GM23338 (cell line): ENCODE data around the gene CDKAL1.

ENCODE experiments used
- CREB1 ChIP-seq: fragments of 250-450 bp; sonication (Bioruptor Pico); IDR thresholded peaks from 2 replicates; pipeline ENCODE4 v1.5.0; 2020; ENCODE audit warnings: low read depth, mild to moderate bottlenecking, moderate library complexity
- EZH2 ChIP-seq: fragments of 200-600 bp; sonication (generic); IDR thresholded peaks from one replicate; pipeline ENCODE4 v1.8.0; 2017; ENCODE audit warnings: antibody characterized with exemption, mild to moderate bottlenecking, low read depth; ENCODE audit not compliant: unreplicated experiment
- EZH2phosphoT487 ChIP-seq: fragments of 200-600 bp; sonication (generic); IDR thresholded peaks from one replicate; pipeline ENCODE4 v1.8.1; 2018; ENCODE audit warnings: antibody characterized with exemption; ENCODE audit not compliant: unreplicated experiment
- JUNB ChIP-seq: IDR thresholded peaks from one replicate; pipeline ENCODE4 v1.6.1; 2016; ENCODE audit warnings: antibody characterized with exemption; ENCODE audit not compliant: unreplicated experiment
- NANOG ChIP-seq: IDR thresholded peaks from 2 replicates; pipeline ENCODE4 v1.6.1; 2016; ENCODE audit warnings: antibody characterized with exemption, borderline replicate concordance
- POLR2AphosphoS5 ChIP-seq: IDR thresholded peaks from 2 replicates; pipeline ENCODE4 v1.6.1; 2016; ENCODE audit warnings: antibody characterized with exemption, low read depth
- STAT1 ChIP-seq: IDR thresholded peaks from one replicate; pipeline ENCODE4 v1.6.1; 2016; ENCODE audit warnings: antibody characterized with exemption; ENCODE audit not compliant: unreplicated experiment
- ZNF331 ChIP-seq: fragments of 250-450 bp; sonication (Bioruptor Pico); IDR thresholded peaks from 2 replicates; pipeline ENCODE4 v1.5.0; 2020; ENCODE audit warnings: low read depth, mild to moderate bottlenecking, moderate library complexity
- TF ChIP-seq, protein P1 (sequence below), 2 experiments: fragments of 200-600 bp in 1 of 2; sonication (generic) in 1 of 2; conservative IDR thresholded peaks; 2 replicates each; pipeline versions ENCODE4 v1.5.1 to v1.6.1; 2016 to 2017; ENCODE audit warnings: antibody characterized with exemption in 2 of 2, low read depth in 2 of 2, mild to moderate bottlenecking in 2 of 2, moderate library complexity in 1 of 2
- TF ChIP-seq, protein P2 (sequence below): IDR thresholded peaks from one replicate; pipeline ENCODE4 v1.6.1; 2018; ENCODE audit warnings: antibody characterized with exemption; ENCODE audit not compliant: unreplicated experiment
- TF ChIP-seq, protein P3 (sequence below): fragments of 250-450 bp; sonication (Bioruptor Pico); IDR thresholded peaks from 2 replicates; pipeline ENCODE4 v1.5.0; 2020; ENCODE audit warnings: mild to moderate bottlenecking, moderate library complexity
- TF ChIP-seq, protein P4 (sequence below): IDR thresholded peaks from 2 replicates; pipeline ENCODE4 v1.6.1; 2016; ENCODE audit warnings: antibody characterized with exemption

DNA sequence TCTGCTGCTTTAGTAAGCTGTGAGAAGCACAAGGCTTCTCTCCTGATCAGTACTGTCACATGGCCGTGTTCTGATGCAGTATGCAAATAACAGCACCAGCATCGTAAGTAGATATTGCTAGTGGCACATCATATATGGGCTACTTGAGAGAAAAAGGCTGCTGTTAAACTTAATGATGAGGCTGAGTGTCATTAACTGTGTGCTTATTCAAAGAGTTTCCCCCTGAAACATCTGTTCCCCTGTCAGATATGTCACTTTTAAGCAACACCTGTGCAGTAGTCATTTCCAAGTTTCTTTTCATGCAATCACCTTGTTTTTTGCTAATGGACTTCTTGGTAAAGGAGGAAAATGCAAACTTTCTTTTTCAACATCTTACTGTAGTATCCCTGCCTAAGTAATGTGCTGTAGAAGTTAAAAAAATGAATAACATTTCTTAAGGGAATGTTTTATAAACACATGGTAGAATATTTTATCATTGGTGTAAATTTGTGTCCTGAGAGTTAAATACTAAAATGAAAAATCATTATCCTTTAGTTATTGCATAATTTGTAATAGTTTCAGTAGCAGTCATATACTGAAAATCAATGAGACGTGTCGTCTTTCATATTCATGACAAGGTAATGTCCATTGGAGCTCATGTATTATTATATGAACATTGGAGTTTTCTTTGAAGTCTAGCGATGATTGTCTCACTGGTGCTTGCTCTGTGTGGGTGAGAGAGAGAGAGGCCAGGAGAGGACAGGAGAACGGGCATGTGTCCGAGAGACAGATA, 366.3 kb downstream of the CDKAL1 start:
- TF ChIP-seq, protein P1, sequence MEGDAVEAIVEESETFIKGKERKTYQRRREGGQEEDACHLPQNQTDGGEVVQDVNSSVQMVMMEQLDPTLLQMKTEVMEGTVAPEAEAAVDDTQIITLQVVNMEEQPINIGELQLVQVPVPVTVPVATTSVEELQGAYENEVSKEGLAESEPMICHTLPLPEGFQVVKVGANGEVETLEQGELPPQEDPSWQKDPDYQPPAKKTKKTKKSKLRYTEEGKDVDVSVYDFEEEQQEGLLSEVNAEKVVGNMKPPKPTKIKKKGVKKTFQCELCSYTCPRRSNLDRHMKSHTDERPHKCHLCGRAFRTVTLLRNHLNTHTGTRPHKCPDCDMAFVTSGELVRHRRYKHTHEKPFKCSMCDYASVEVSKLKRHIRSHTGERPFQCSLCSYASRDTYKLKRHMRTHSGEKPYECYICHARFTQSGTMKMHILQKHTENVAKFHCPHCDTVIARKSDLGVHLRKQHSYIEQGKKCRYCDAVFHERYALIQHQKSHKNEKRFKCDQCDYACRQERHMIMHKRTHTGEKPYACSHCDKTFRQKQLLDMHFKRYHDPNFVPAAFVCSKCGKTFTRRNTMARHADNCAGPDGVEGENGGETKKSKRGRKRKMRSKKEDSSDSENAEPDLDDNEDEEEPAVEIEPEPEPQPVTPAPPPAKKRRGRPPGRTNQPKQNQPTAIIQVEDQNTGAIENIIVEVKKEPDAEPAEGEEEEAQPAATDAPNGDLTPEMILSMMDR (conservative IDR thresholded peaks at IDR 0.05; ENCODE audit: low read depth in 2 of 2): no peak
- TF ChIP-seq EZH2phosphoT487 (no peak), ZNF331 (CRISPR knock-in tag) (no peak), POLR2AphosphoS5 (no peak), EZH2 (no peak), CREB1 (CRISPR knock-in tag) (no peak), JUNB (no peak), STAT1 (no peak), NANOG (no peak)
- TF ChIP-seq, protein P2, sequence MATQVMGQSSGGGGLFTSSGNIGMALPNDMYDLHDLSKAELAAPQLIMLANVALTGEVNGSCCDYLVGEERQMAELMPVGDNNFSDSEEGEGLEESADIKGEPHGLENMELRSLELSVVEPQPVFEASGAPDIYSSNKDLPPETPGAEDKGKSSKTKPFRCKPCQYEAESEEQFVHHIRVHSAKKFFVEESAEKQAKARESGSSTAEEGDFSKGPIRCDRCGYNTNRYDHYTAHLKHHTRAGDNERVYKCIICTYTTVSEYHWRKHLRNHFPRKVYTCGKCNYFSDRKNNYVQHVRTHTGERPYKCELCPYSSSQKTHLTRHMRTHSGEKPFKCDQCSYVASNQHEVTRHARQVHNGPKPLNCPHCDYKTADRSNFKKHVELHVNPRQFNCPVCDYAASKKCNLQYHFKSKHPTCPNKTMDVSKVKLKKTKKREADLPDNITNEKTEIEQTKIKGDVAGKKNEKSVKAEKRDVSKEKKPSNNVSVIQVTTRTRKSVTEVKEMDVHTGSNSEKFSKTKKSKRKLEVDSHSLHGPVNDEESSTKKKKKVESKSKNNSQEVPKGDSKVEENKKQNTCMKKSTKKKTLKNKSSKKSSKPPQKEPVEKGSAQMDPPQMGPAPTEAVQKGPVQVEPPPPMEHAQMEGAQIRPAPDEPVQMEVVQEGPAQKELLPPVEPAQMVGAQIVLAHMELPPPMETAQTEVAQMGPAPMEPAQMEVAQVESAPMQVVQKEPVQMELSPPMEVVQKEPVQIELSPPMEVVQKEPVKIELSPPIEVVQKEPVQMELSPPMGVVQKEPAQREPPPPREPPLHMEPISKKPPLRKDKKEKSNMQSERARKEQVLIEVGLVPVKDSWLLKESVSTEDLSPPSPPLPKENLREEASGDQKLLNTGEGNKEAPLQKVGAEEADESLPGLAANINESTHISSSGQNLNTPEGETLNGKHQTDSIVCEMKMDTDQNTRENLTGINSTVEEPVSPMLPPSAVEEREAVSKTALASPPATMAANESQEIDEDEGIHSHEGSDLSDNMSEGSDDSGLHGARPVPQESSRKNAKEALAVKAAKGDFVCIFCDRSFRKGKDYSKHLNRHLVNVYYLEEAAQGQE: no peak
- TF ChIP-seq, protein P3, sequence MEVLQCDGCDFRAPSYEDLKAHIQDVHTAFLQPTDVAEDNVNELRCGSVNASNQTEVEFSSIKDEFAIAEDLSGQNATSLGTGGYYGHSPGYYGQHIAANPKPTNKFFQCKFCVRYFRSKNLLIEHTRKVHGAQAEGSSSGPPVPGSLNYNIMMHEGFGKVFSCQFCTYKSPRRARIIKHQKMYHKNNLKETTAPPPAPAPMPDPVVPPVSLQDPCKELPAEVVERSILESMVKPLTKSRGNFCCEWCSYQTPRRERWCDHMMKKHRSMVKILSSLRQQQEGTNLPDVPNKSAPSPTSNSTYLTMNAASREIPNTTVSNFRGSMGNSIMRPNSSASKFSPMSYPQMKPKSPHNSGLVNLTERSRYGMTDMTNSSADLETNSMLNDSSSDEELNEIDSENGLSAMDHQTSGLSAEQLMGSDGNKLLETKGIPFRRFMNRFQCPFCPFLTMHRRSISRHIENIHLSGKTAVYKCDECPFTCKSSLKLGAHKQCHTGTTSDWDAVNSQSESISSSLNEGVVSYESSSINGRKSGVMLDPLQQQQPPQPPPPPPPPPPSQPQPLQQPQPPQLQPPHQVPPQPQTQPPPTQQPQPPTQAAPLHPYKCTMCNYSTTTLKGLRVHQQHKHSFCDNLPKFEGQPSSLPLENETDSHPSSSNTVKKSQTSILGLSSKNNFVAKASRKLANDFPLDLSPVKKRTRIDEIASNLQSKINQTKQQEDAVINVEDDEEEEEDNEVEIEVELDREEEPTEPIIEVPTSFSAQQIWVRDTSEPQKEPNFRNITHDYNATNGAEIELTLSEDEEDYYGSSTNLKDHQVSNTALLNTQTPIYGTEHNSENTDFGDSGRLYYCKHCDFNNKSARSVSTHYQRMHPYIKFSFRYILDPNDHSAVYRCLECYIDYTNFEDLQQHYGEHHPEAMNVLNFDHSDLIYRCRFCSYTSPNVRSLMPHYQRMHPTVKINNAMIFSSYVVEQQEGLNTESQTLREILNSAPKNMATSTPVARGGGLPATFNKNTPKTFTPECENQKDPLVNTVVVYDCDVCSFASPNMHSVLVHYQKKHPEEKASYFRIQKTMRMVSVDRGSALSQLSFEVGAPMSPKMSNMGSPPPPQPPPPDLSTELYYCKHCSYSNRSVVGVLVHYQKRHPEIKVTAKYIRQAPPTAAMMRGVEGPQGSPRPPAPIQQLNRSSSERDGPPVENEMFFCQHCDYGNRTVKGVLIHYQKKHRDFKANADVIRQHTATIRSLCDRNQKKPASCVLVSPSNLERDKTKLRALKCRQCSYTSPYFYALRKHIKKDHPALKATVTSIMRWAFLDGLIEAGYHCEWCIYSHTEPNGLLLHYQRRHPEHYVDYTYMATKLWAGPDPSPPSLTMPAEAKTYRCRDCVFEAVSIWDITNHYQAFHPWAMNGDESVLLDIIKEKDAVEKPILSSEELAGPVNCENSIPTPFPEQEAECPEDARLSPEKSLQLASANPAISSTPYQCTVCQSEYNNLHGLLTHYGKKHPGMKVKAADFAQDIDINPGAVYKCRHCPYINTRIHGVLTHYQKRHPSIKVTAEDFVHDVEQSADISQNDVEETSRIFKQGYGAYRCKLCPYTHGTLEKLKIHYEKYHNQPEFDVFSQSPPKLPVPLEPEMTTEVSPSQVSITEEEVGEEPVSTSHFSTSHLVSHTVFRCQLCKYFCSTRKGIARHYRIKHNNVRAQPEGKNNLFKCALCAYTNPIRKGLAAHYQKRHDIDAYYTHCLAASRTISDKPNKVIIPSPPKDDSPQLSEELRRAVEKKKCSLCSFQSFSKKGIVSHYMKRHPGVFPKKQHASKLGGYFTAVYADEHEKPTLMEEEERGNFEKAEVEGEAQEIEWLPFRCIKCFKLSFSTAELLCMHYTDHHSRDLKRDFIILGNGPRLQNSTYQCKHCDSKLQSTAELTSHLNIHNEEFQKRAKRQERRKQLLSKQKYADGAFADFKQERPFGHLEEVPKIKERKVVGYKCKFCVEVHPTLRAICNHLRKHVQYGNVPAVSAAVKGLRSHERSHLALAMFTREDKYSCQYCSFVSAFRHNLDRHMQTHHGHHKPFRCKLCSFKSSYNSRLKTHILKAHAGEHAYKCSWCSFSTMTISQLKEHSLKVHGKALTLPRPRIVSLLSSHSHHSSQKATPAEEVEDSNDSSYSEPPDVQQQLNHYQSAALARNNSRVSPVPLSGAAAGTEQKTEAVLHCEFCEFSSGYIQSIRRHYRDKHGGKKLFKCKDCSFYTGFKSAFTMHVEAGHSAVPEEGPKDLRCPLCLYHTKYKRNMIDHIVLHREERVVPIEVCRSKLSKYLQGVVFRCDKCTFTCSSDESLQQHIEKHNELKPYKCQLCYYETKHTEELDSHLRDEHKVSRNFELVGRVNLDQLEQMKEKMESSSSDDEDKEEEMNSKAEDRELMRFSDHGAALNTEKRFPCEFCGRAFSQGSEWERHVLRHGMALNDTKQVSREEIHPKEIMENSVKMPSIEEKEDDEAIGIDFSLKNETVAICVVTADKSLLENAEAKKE (CRISPR knock-in tag): no peak
- TF ChIP-seq, protein P4, sequence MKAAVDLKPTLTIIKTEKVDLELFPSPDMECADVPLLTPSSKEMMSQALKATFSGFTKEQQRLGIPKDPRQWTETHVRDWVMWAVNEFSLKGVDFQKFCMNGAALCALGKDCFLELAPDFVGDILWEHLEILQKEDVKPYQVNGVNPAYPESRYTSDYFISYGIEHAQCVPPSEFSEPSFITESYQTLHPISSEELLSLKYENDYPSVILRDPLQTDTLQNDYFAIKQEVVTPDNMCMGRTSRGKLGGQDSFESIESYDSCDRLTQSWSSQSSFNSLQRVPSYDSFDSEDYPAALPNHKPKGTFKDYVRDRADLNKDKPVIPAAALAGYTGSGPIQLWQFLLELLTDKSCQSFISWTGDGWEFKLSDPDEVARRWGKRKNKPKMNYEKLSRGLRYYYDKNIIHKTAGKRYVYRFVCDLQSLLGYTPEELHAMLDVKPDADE: no peak
